OCI-LY1 (cell line): ENCODE results near the gene ARFGEF3.

Experiments
- EZH2 ChIP-seq: fragments of 200-600 bp; sonication (generic), shearing (Covaris generic); IDR thresholded peaks from 2 replicates; pipeline ENCODE4 v1.8.0; 2017; ENCODE audit warnings: borderline replicate concordance, mixed run types, mild to moderate bottlenecking, antibody characterized with exemption, low read length, moderate library complexity, mixed read lengths
- TF ChIP-seq, protein P1 (sequence below): fragments of 200-600 bp; sonication (generic), shearing (Covaris generic); IDR thresholded peaks from 2 replicates; pipeline ENCODE4 v1.5.1; 2017; ENCODE audit warnings: mild to moderate bottlenecking, antibody characterized with exemption, low read length, moderate library complexity, mixed read lengths

- TF ChIP-seq, protein P1, sequence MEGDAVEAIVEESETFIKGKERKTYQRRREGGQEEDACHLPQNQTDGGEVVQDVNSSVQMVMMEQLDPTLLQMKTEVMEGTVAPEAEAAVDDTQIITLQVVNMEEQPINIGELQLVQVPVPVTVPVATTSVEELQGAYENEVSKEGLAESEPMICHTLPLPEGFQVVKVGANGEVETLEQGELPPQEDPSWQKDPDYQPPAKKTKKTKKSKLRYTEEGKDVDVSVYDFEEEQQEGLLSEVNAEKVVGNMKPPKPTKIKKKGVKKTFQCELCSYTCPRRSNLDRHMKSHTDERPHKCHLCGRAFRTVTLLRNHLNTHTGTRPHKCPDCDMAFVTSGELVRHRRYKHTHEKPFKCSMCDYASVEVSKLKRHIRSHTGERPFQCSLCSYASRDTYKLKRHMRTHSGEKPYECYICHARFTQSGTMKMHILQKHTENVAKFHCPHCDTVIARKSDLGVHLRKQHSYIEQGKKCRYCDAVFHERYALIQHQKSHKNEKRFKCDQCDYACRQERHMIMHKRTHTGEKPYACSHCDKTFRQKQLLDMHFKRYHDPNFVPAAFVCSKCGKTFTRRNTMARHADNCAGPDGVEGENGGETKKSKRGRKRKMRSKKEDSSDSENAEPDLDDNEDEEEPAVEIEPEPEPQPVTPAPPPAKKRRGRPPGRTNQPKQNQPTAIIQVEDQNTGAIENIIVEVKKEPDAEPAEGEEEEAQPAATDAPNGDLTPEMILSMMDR: no peak
- no peak for TF ChIP-seq EZH2
Observed at GRCh38 chr6:138258197-138258596, 96.5 kb downstream of the ARFGEF3 start.
